ENCODE data around the gene MSI2. TPM values are rescaled to one million over a fixed set of nuclear protein-coding genes. Genes with fewer than 3 reads are reported as not detected.
A peak's percentile ranks its signal among the peaks of the same experiment; 100 is the strongest.

MSI2 gene
- total and polyA plus RNA-seq, 2 experiments from 2014 or later, result 15.7 to 76.4 TPM

GRCh38 chr17:57668332-57668731 lies 412.0 kb downstream of the MSI2 start:
- Histone ChIP-seq H3K36me3 (no peaks in the 10 kb centered on the region), H3K9me3 (ENCODE audit: low read depth) (no peaks in the 10 kb centered on the region), H3K4me1 (ENCODE audit: low read depth) (peaks cover 6% of the 10 kb centered on the region), H3K27ac (peak overlapping the region; percentile 37), H3K4me3 (no peak overlapping the region), H3K27me3 (no peaks in the 10 kb centered on the region)
- TF ChIP-seq, protein P1, sequence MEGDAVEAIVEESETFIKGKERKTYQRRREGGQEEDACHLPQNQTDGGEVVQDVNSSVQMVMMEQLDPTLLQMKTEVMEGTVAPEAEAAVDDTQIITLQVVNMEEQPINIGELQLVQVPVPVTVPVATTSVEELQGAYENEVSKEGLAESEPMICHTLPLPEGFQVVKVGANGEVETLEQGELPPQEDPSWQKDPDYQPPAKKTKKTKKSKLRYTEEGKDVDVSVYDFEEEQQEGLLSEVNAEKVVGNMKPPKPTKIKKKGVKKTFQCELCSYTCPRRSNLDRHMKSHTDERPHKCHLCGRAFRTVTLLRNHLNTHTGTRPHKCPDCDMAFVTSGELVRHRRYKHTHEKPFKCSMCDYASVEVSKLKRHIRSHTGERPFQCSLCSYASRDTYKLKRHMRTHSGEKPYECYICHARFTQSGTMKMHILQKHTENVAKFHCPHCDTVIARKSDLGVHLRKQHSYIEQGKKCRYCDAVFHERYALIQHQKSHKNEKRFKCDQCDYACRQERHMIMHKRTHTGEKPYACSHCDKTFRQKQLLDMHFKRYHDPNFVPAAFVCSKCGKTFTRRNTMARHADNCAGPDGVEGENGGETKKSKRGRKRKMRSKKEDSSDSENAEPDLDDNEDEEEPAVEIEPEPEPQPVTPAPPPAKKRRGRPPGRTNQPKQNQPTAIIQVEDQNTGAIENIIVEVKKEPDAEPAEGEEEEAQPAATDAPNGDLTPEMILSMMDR (IDR thresholded peaks at IDR 0.05; ENCODE audit: low read depth, low read length), result no peak
- DNase-seq (ENCODE audit: low read depth in 1 of 2, low spot score in 1 of 2), result peak in 1 of 2 donors; percentile 11

- DNase-seq (ENCODE audit: low read depth in 1 of 2, low spot score in 1 of 2), result no peak
- H3K4me3 ChIP-seq, result no peak overlapping the region
- no peak overlapping the region for H3K27ac ChIP-seq
- peaks cover 6% of the 10 kb centered on the region for H3K4me1 ChIP-seq (ENCODE audit: low read depth)
- TF ChIP-seq, protein P1 (IDR thresholded peaks at IDR 0.05; ENCODE audit: low read depth, low read length), result no peak
- H3K27me3 ChIP-seq, result no peaks in the 10 kb centered on the region
- no peaks in the 10 kb centered on the region for H3K36me3 ChIP-seq
- H3K9me3 ChIP-seq (ENCODE audit: low read depth), result no peaks in the 10 kb centered on the region
These were observed 413.6 kb downstream of the MSI2 start for GRCh38 chr17:57669671-57670529.

- peaks cover 6% of the 10 kb centered on the region for H3K4me1 ChIP-seq (ENCODE audit: low read depth)
- no peak for DNase-seq (ENCODE audit: low read depth in 1 of 2, low spot score in 1 of 2)
- H3K27ac ChIP-seq, result no peak overlapping the region
- no peak overlapping the region for H3K4me3 ChIP-seq
- TF ChIP-seq, protein P1 (IDR thresholded peaks at IDR 0.05; ENCODE audit: low read depth, low read length), result no peak
- H3K36me3 ChIP-seq, result no peaks in the 10 kb centered on the region
- no peaks in the 10 kb centered on the region for H3K27me3 ChIP-seq
- no peaks in the 10 kb centered on the region for H3K9me3 ChIP-seq (ENCODE audit: low read depth)
These were observed 414.6 kb downstream of the MSI2 start for GRCh38 chr17:57670769-57671569.

DNA sequence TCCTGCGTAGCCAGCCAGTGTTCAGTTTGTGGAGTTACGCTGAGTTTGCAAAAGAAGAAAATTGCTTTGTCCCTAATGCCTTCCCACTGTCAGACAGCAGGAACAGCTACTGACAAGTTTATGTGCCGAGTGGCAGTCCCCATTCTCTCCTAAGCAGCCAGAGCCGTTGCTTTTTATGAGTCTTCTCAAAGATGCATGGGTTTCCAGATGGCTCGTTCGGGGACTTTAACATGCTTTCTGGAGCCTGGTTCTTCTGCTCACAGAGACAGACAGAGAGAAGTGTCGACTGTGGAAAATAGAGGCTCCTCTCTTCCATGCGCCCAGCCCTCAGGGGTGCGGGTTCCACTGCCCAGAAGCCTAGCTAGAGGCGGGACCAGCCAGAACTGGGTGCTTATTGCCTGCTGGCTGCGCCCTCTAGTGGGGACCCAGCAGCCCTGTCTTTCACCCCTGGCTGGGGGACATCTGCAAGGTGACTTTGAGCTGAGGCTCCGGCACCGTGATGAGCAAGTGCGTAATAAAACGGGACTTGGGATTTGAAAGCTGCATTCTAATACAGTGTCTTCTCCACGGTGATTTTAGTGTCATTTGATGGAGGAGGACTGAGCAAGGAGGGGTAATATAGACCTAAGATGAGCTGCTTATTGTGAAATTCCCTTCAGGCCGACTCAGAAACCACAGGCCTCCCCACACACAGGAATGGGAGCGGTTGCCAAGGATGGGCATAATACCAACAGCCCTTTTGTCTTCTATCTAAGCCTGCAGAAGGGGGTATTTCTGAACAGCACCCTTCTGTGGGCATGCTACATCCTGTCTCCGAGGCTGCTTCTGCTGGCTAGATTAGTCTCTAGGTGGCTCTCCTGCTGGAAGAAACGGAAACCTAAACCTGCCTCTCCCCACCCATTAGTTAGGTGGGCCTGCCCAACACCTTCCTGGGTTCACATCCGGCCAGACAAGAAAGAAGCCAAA lies 415.6 kb downstream of the MSI2 start:
- peak; percentile 84 to 88 for DNase-seq (ENCODE audit: low read depth in 1 of 2, low spot score in 1 of 2)
- H3K4me1 ChIP-seq (ENCODE audit: low read depth), result peaks cover 6% of the 10 kb centered on the region
- H3K4me3 ChIP-seq, result no peak overlapping the region
- H3K27ac ChIP-seq, result no peak overlapping the region
- H3K27me3 ChIP-seq, result no peaks in the 10 kb centered on the region
- H3K9me3 ChIP-seq (ENCODE audit: low read depth), result no peaks in the 10 kb centered on the region
- TF ChIP-seq, protein P1 (IDR thresholded peaks at IDR 0.05; ENCODE audit: low read depth, low read length), result peak; percentile 98
- H3K36me3 ChIP-seq, result no peaks in the 10 kb centered on the region

GRCh38 chr17:57672971-57673370 lies 416.6 kb downstream of the MSI2 start:
- Histone ChIP-seq H3K36me3 (no peaks in the 10 kb centered on the region), H3K4me3 (no peak overlapping the region), H3K27me3 (no peaks in the 10 kb centered on the region), H3K27ac (no peak overlapping the region), H3K4me1 (ENCODE audit: low read depth) (peaks cover 6% of the 10 kb centered on the region), H3K9me3 (ENCODE audit: low read depth) (no peaks in the 10 kb centered on the region)
- TF ChIP-seq, protein P1 (IDR thresholded peaks at IDR 0.05; ENCODE audit: low read depth, low read length), result no peak
- no peak for DNase-seq (ENCODE audit: low read depth in 1 of 2, low spot score in 1 of 2)
